ENCODE measurements around the gene CREG2.
A peak's percentile ranks its signal among the peaks of the same experiment; 100 is the strongest.

CREG2 gene

GRCh38 chr2:101310834-101311695 is 76.2 kb downstream of the CREG2 start:
- POLR2A ChIA-PET (ENCODE audit: low non-redundant PET) = no interaction called here
- TF ChIP-seq, protein P1, sequence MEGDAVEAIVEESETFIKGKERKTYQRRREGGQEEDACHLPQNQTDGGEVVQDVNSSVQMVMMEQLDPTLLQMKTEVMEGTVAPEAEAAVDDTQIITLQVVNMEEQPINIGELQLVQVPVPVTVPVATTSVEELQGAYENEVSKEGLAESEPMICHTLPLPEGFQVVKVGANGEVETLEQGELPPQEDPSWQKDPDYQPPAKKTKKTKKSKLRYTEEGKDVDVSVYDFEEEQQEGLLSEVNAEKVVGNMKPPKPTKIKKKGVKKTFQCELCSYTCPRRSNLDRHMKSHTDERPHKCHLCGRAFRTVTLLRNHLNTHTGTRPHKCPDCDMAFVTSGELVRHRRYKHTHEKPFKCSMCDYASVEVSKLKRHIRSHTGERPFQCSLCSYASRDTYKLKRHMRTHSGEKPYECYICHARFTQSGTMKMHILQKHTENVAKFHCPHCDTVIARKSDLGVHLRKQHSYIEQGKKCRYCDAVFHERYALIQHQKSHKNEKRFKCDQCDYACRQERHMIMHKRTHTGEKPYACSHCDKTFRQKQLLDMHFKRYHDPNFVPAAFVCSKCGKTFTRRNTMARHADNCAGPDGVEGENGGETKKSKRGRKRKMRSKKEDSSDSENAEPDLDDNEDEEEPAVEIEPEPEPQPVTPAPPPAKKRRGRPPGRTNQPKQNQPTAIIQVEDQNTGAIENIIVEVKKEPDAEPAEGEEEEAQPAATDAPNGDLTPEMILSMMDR (conservative IDR thresholded peaks at IDR 0.05; ENCODE audit: low read depth) = no peak
- no peak overlapping the region for H3K27ac ChIP-seq
- no peak for DNase-seq (ENCODE audit: low spot score)
- CTCF ChIA-PET = interaction anchor here (0.7 to 0.9 kb wide), 2 partner anchors 31 to 389 kb away, joined by 3 to 5 read pairs; no protein-coding TSS in a partner anchor

GRCh38 chr2:101310090-101310833 is 77.0 kb downstream of the CREG2 start:
- no peak for DNase-seq (ENCODE audit: low spot score)
- H3K27ac ChIP-seq = no peak overlapping the region
- TF ChIP-seq, protein P1 (conservative IDR thresholded peaks at IDR 0.05; ENCODE audit: low read depth) = no peak
- ChIA-PET CTCF (interaction anchor here (0.7 to 0.9 kb wide), 2 partner anchors 32 to 390 kb away, joined by 3 to 5 read pairs; no protein-coding TSS in a partner anchor), POLR2A (ENCODE audit: low non-redundant PET) (no interaction called here)

GRCh38 chr2:101308432-101309210 is 78.7 kb downstream of the CREG2 start, which contains the start of gene RNF149:
Gene RNF149, minus strand, starts transcription at chr2:101308701. Its CDS starts 113 bp downstream, at chr2:101308588.
- peak; percentile 100 for DNase-seq (ENCODE audit: low spot score)
- ChIA-PET CTCF (interaction anchor here (0.6 to 1.6 kb wide), 2 partner anchors 33 to 78 kb away, joined by 3 to 5 read pairs; no protein-coding TSS in a partner anchor), POLR2A (ENCODE audit: low non-redundant PET) (interaction anchor here (0.6 to 1.7 kb wide), 2 partner anchors 19 to 380 kb away, joined by 5 to 11 read pairs; no protein-coding TSS in a partner anchor)

GRCh38 chr2:101307950-101308431 is 79.3 kb downstream of the CREG2 start:
- peak overlapping the region; percentile 85 for H3K27ac ChIP-seq
- peak; percentile 20 for DNase-seq (ENCODE audit: low spot score)
- ChIA-PET CTCF (interaction anchor here (0.6 to 1.6 kb wide), 2 partner anchors 34 to 78 kb away, joined by 3 to 5 read pairs; no protein-coding TSS in a partner anchor), POLR2A (ENCODE audit: low non-redundant PET) (interaction anchor here (0.6 to 1.7 kb wide), 2 partner anchors 20 to 381 kb away, joined by 5 to 11 read pairs; no protein-coding TSS in a partner anchor)
- TF ChIP-seq, protein P1 (conservative IDR thresholded peaks at IDR 0.05; ENCODE audit: low read depth) = no peak

More at GRCh38 chr2:101308432-101309210, 78.7 kb downstream of the CREG2 start, which contains the start of gene RNF149:
- TF ChIP-seq, protein P1 (conservative IDR thresholded peaks at IDR 0.05; ENCODE audit: low read depth) = no peak
- peak within 1 kb of the TSS; percentile 85 for H3K27ac ChIP-seq

DNA sequence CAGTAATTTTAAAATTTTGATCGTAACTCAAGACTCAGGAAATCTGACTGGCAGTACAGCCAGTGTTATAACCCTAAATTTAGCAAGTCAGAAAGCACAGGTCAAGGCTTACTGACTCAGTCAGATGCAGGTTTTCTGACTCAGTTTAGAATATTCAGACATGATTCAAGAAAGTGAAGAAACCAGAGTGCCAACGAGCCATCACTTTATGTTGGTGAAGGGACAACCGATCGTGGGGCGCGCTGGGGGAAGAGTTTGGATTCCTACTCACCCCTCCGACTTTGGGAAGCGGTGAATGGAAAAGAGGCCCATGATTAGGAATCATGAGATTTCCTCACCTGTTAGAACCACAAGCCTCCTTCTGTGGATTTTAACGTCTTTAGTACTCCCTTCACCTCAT is 79.8 kb downstream of the CREG2 start:
- TF ChIP-seq, protein P1 (conservative IDR thresholded peaks at IDR 0.05; ENCODE audit: low read depth) = no peak
- ChIA-PET POLR2A (ENCODE audit: low non-redundant PET) (no interaction called here), CTCF (interaction anchor here (1.6 kb wide), 1 partner anchor 35 kb away, joined by 5 read pairs; no protein-coding TSS in a partner anchor)
- peak; percentile 23 for DNase-seq (ENCODE audit: low spot score)
- H3K27ac ChIP-seq = peak overlapping the region; percentile 85
